ENCODE data around the gene AGBL5.
"Not testable (repeated sequence)": the region's sequence is repeated elsewhere in the genome, so short reads cannot be mapped to it uniquely, and the experiment has no call there.

AGBL5 gene

DNA sequence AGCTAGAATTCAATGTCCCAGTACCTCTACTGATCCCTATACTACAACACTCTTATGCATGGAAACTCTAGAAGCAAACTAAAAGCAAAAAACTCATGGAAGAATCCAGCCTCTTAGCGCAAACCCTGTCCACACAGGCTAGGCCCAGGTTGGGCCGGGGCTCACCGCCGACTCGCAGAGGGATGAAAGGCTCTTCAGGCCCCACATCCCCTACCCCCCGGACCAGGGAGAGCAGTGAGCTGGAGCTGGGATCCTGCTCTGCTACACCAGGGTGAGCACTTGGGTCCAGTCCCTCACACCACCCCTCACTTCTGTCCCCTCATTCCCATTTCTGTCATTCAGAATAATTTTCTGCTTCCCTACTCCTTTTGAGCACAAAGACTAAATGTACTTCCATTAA lies 18.0 kb downstream of the AGBL5 start:
- H3K9me3 ChIP-seq (ENCODE audit: control insufficient read depth in 5 of 5, low read length in 5 of 5), result no peaks in the 10 kb centered on the region
- no peaks in the 10 kb centered on the region for H3K27me3 ChIP-seq (ENCODE audit: control insufficient read depth in 5 of 5, insufficient read depth in 4 of 5, low read length in 5 of 5)
- H3K4me1 ChIP-seq (ENCODE audit: control insufficient read depth in 5 of 5, insufficient read depth in 5 of 5, low read length in 5 of 5), result peaks cover 5 to 50% (median 39%) of the 10 kb centered on the region in 5 donors
- no peak overlapping the region for H3K4me3 ChIP-seq (ENCODE audit: low read depth in 1 of 5, low read length in 5 of 5)
- peak overlapping the region; percentile 90 for H3K27ac ChIP-seq (ENCODE audit: low read depth, low read length)
- H3K9ac ChIP-seq (ENCODE audit: low read length in 5 of 5), result peak overlapping the region in 4 of 5 donors; percentile 86 to 97 (median 92)
- peaks cover 11 to 36% (median 29%) of the 10 kb centered on the region in 5 donors for H3K36me3 ChIP-seq (ENCODE audit: control insufficient read depth in 5 of 5, insufficient read depth in 5 of 5, low read length in 5 of 5)

GRCh38 chr2:27069961-27070618 lies 18.6 kb downstream of the AGBL5 start:
- Histone ChIP-seq H3K4me1 (ENCODE audit: control insufficient read depth in 5 of 5, insufficient read depth in 5 of 5, low read length in 5 of 5) (peaks cover 5 to 56% (median 43%) of the 10 kb centered on the region in 5 donors), H3K27ac (ENCODE audit: low read depth, low read length) (peak overlapping the region; percentile 90), H3K4me3 (ENCODE audit: low read depth in 1 of 5, low read length in 5 of 5) (peak overlapping the region; percentile 89 to 99 (median 96)), H3K9me3 (ENCODE audit: control insufficient read depth in 5 of 5, low read length in 5 of 5) (no peaks in the 10 kb centered on the region), H3K36me3 (ENCODE audit: control insufficient read depth in 5 of 5, insufficient read depth in 5 of 5, low read length in 5 of 5) (peaks cover 11 to 34% (median 29%) of the 10 kb centered on the region in 5 donors), H3K27me3 (ENCODE audit: control insufficient read depth in 5 of 5, insufficient read depth in 4 of 5, low read length in 5 of 5) (no peaks in the 10 kb centered on the region), H3K9ac (ENCODE audit: low read length in 5 of 5) (peak overlapping the region; percentile 86 to 97 (median 93))

GRCh38 chr2:27070653-27071276 lies 19.3 kb downstream of the AGBL5 start:
- Histone ChIP-seq H3K36me3 (ENCODE audit: control insufficient read depth in 5 of 5, insufficient read depth in 5 of 5, low read length in 5 of 5) (peaks cover 8 to 29% (median 26%) of the 10 kb centered on the region in 5 donors), H3K4me3 (ENCODE audit: low read depth in 1 of 5, low read length in 5 of 5) (peak overlapping the region; percentile 89 to 99 (median 96)), H3K27ac (ENCODE audit: low read depth, low read length) (peak overlapping the region; percentile 90), H3K27me3 (ENCODE audit: control insufficient read depth in 5 of 5, insufficient read depth in 4 of 5, low read length in 5 of 5) (no peaks in the 10 kb centered on the region), H3K4me1 (ENCODE audit: control insufficient read depth in 5 of 5, insufficient read depth in 5 of 5, low read length in 5 of 5) (peaks cover 5 to 63% (median 44%) of the 10 kb centered on the region in 5 donors), H3K9ac (ENCODE audit: low read length in 5 of 5) (peak overlapping the region; percentile 86 to 97 (median 93)), H3K9me3 (ENCODE audit: control insufficient read depth in 5 of 5, low read length in 5 of 5) (no peaks in the 10 kb centered on the region)

DNA sequence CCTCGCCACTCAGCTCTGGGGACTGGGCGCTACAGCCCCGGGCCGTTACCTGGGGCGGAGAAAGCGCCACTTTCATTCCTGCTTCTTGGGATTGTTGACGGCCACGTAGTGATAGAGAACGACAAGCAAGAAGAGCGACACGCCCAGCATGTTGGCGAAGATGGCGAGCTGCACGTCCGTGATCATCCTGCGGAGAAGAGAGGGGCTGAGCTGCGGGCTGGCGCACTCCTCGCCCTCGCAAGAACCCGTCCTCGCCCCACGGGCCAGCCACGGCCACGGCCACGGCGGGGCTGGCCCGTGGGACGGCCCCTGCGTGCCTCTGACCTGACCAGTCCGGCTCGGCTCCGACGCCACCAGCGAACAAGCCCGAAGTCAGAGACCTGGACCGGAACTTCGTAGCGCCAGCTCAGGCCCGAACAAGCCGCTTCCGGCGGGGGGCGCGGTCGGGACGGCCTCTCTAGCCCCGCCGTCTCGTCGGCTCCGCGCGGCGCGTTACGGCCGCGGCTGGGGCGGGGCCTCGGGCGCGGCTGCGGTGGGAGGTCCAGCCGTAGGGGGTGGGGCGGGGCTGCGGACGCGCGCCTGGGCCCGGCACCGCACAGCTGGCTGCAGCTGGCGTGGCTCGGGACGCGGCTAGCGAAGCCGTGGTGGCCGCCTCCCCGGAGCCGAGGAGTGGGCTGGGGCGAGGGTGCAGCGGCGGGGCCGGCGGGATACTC lies 20.0 kb downstream of the AGBL5 start, which contains the start of gene OST4:
OST4 (minus strand) TSS at position 378 of the 713 bp plus-strand sequence.
- peak within 1 kb of the TSS; percentile 90 for H3K27ac ChIP-seq (ENCODE audit: low read depth, low read length)
- no peaks in the 10 kb centered on the region for H3K9me3 ChIP-seq (ENCODE audit: control insufficient read depth in 5 of 5, low read length in 5 of 5)
- peaks cover 5 to 64% (median 44%) of the 10 kb centered on the region in 5 donors for H3K4me1 ChIP-seq (ENCODE audit: control insufficient read depth in 5 of 5, insufficient read depth in 5 of 5, low read length in 5 of 5)
- H3K4me3 ChIP-seq (ENCODE audit: low read depth in 1 of 5, low read length in 5 of 5), result peak within 1 kb of the TSS; percentile 89 to 99 (median 96)
- H3K36me3 ChIP-seq (ENCODE audit: control insufficient read depth in 5 of 5, insufficient read depth in 5 of 5, low read length in 5 of 5), result peaks cover 5 to 26% (median 24%) of the 10 kb centered on the region in 5 donors
- no peaks in the 10 kb centered on the region for H3K27me3 ChIP-seq (ENCODE audit: control insufficient read depth in 5 of 5, insufficient read depth in 4 of 5, low read length in 5 of 5)
- peak within 1 kb of the TSS; percentile 86 to 97 (median 93) for H3K9ac ChIP-seq (ENCODE audit: low read length in 5 of 5)

DNA sequence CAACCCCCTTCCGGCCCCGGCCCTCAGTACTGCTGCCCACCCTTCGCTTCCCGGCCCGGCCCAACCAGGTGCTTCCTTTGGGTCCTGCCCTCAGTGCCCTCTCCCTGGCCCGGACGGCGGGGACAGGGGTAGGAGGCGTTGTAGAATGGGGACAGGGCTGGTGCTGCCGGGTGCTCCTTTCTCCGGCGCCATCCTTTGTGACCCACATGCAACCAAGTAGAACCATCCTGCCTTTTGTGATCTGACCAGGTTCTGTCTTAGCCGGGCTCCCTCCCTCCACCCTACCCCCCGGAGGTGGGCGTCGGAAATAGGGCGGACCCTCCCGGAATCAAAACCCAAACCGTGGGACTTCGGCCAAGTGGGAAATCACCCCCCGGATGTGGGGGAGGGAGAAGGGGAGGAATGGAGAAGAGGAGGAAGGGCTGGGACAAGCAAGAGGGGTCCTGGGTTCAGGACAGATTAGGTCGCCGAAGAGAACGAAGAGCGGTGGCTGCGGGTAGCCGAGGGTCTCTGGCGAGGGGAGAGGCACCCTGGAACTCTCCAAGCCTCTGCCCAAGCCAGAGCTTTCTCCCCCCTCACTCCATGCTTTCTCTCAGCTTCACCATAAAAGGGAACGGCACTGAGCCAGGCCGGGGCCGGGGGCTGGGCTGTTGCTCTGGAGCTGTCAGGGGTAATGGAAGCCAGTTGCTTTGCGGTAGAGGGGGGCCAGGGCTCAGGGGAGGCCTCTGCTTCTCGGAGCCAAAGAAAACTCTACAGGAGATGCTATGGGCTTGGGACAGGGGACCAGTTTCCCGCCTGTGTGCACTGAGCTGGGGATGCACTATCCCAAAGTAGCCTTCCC lies 20.7 kb downstream of the AGBL5 start:
- peak overlapping the region; percentile 70 for H3K27ac ChIP-seq (ENCODE audit: low read depth, low read length)
- H3K9ac ChIP-seq (ENCODE audit: low read length in 5 of 5), result peak overlapping the region in 4 of 5 donors; percentile 41 to 77 (median 74)
- peak overlapping the region; percentile 53 to 99 (median 89) for H3K4me3 ChIP-seq (ENCODE audit: low read depth in 1 of 5, low read length in 5 of 5)
- H3K9me3 ChIP-seq (ENCODE audit: control insufficient read depth in 5 of 5, low read length in 5 of 5), result no peaks in the 10 kb centered on the region
- H3K27me3 ChIP-seq (ENCODE audit: control insufficient read depth in 5 of 5, insufficient read depth in 4 of 5, low read length in 5 of 5), result no peaks in the 10 kb centered on the region
- peaks cover 5 to 67% (median 44%) of the 10 kb centered on the region in 5 donors for H3K4me1 ChIP-seq (ENCODE audit: control insufficient read depth in 5 of 5, insufficient read depth in 5 of 5, low read length in 5 of 5)
- peaks cover 5 to 26% (median 23%) of the 10 kb centered on the region in 5 donors for H3K36me3 ChIP-seq (ENCODE audit: control insufficient read depth in 5 of 5, insufficient read depth in 5 of 5, low read length in 5 of 5)

DNA sequence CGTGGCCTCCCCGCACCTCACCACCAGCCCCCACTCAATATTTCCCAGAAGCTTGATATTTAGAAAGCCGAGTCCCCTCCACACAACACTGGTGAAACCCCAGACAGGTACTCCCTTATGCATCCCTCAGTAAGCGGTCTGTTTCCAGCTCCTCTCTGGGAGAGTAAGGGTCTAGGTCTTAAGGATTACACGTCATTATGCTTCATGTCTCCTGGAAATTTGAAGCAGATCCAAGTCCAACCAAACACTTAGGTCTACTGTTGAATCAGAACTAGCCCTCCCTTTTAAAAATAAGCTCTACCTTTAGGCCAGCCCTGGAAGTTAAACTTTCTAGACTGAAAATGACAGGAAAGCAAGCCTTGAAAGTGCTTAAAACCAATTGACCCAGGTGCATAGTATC lies 21.5 kb downstream of the AGBL5 start:
- no peak overlapping the region for H3K9ac ChIP-seq (ENCODE audit: low read length in 5 of 5)
- H3K27ac ChIP-seq (ENCODE audit: low read depth, low read length), result peak overlapping the region; percentile 70
- H3K4me3 ChIP-seq (ENCODE audit: low read depth in 1 of 5, low read length in 5 of 5), result no peak overlapping the region
- H3K4me1 ChIP-seq (ENCODE audit: control insufficient read depth in 5 of 5, insufficient read depth in 5 of 5, low read length in 5 of 5), result peaks cover 5 to 69% (median 44%) of the 10 kb centered on the region in 5 donors
- peaks cover 1 to 20% (median 18%) of the 10 kb centered on the region in 5 donors for H3K36me3 ChIP-seq (ENCODE audit: control insufficient read depth in 5 of 5, insufficient read depth in 5 of 5, low read length in 5 of 5)
- no peaks in the 10 kb centered on the region for H3K9me3 ChIP-seq (ENCODE audit: control insufficient read depth in 5 of 5, low read length in 5 of 5)
- H3K27me3 ChIP-seq (ENCODE audit: control insufficient read depth in 5 of 5, insufficient read depth in 4 of 5, low read length in 5 of 5), result no peaks in the 10 kb centered on the region

DNA sequence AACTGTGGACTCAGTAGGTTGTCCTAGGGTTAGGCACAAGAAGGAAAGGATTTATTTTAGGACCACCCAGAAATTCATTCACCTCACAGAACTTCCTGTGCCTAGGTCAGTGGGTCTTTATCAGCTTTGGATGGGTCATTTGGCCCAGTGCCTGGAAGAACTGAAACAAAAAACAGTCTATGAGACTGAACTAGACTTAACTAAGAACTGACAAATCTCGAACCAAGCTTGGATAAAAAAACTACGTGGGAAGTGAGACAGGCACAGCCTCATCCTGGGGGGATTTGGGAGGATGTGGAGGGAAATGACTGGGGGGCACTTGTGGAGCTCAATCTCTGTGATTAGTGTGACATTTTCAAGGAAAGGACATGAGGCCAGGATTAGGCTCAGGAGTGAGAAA lies 22.3 kb downstream of the AGBL5 start:
- no peak overlapping the region for H3K4me3 ChIP-seq (ENCODE audit: low read depth in 1 of 5, low read length in 5 of 5)
- H3K27ac ChIP-seq (ENCODE audit: low read depth, low read length), result no peak overlapping the region
- peaks cover 0 to 11% (median 9%) of the 10 kb centered on the region in 5 donors for H3K36me3 ChIP-seq (ENCODE audit: control insufficient read depth in 5 of 5, insufficient read depth in 5 of 5, low read length in 5 of 5)
- no peak overlapping the region for H3K9ac ChIP-seq (ENCODE audit: low read length in 5 of 5)
- H3K4me1 ChIP-seq (ENCODE audit: control insufficient read depth in 5 of 5, insufficient read depth in 5 of 5, low read length in 5 of 5), result peaks cover 4 to 73% (median 48%) of the 10 kb centered on the region in 5 donors
- no peaks in the 10 kb centered on the region for H3K9me3 ChIP-seq (ENCODE audit: control insufficient read depth in 5 of 5, low read length in 5 of 5)
- H3K27me3 ChIP-seq (ENCODE audit: control insufficient read depth in 5 of 5, insufficient read depth in 4 of 5, low read length in 5 of 5), result no peaks in the 10 kb centered on the region

DNA sequence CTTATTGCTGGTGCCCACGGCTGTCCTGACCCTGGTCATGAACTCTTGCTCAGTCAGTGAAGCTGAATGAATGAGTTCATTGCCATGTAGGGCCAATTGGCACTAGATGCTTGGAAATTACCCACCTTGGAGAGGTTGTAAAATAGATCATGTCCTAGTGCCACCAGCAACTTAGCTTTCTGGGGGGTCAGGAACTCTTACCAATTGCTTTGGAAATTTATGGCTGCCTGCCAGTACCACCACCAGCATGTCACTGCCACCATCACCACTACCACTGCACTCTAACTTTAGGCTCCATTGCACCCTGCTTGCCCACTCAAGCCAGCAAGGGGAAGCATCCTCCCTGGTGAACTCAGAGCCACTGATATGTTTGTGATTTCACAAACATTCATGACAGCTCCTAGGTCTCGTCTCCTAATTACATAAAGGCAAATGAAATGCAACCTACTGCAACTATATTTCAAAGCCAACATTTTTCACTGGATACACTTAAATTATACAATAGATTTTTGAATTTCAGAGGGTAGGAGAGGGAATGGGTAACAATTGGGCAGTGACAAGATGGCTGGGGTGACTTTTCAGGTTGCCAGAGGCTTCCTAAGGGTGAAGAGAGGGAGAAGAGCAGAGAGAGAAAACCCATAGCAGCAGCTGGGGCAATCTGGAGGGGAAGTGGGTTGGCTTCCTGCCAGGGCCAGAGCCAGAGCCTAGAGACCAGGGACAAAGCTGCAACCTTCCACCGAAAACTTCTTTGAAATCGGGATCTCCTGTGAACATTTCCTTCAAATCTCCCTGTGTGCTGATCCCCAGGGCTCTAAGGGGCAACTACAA lies 23.5 kb downstream of the AGBL5 start:
- no peaks in the 10 kb centered on the region for H3K27me3 ChIP-seq (ENCODE audit: control insufficient read depth in 5 of 5, insufficient read depth in 4 of 5, low read length in 5 of 5)
- peaks cover 4 to 73% (median 50%) of the 10 kb centered on the region in 5 donors for H3K4me1 ChIP-seq (ENCODE audit: control insufficient read depth in 5 of 5, insufficient read depth in 5 of 5, low read length in 5 of 5)
- H3K36me3 ChIP-seq (ENCODE audit: control insufficient read depth in 5 of 5, insufficient read depth in 5 of 5, low read length in 5 of 5), result peaks cover 0 to 2% (median 0%) of the 10 kb centered on the region in 5 donors
- no peak overlapping the region for H3K27ac ChIP-seq (ENCODE audit: low read depth, low read length)
- H3K9me3 ChIP-seq (ENCODE audit: control insufficient read depth in 5 of 5, low read length in 5 of 5), result no peaks in the 10 kb centered on the region
- H3K9ac ChIP-seq (ENCODE audit: low read length in 5 of 5), result peak overlapping the region in 1 of 5 donors; percentile 51
- no peak overlapping the region for H3K4me3 ChIP-seq (ENCODE audit: low read depth in 1 of 5, low read length in 5 of 5)

GRCh38 chr2:27075566-27075871 lies 24.1 kb downstream of the AGBL5 start:
- not testable (repeated sequence) for H3K9me3 ChIP-seq (ENCODE audit: control insufficient read depth in 5 of 5, low read length in 5 of 5); H3K27me3 ChIP-seq (ENCODE audit: control insufficient read depth in 5 of 5, insufficient read depth in 4 of 5, low read length in 5 of 5); H3K4me3 ChIP-seq (ENCODE audit: low read depth in 1 of 5, low read length in 5 of 5); H3K27ac ChIP-seq (ENCODE audit: low read depth, low read length); H3K36me3 ChIP-seq (ENCODE audit: control insufficient read depth in 5 of 5, insufficient read depth in 5 of 5, low read length in 5 of 5)
- H3K4me1 ChIP-seq (ENCODE audit: control insufficient read depth in 5 of 5, insufficient read depth in 5 of 5, low read length in 5 of 5), result peaks cover 1 to 73% (median 50%) of the 10 kb centered on the region in 5 donors
- H3K9ac ChIP-seq (ENCODE audit: low read length in 5 of 5), result peak overlapping the region in 1 of 5 donors; percentile 51
